Activated CD4-positive, alpha-beta T cell treated with anti-CD3 and anti-CD28 coated beads, Interleukin-2, amount 10 ng/mL, durations not matched to agents 7 days and 5 days (primary cell): ENCODE results near the gene ANO7. TPM values are rescaled to one million over a fixed set of nuclear protein-coding genes. Genes with fewer than 3 reads are reported as not detected.
"Not testable (repeated sequence)": the region's sequence is repeated elsewhere in the genome, so short reads cannot be mapped to it uniquely, and the experiment has no call there.

Experiments
- CTCF ChIA-PET: fragments of 350-600 bp; sonication (Branson Sonifier 250); formaldehyde crosslinking; loops from one replicate; lab custom pipeline; 2021; ENCODE audit warnings: antibody characterized with exemption; lab: Charles Lee
- POLR2A ChIA-PET: fragments of 350-600 bp; sonication (Branson Sonifier 250); formaldehyde crosslinking; loops from one replicate; lab custom pipeline; 2021; ENCODE audit warnings: antibody characterized with exemption; lab: Charles Lee
- DNase-seq: peaks from one replicate; pipeline ENCODE4 v3.0.0-alpha.2; 2020
- H3K27ac Mint-ChIP-seq: one replicate; pipeline ENCODE4 v1.8.0; 2021; ENCODE audit warnings: mild to moderate bottlenecking, moderate library complexity, mixed read lengths
- H3K27me3 Mint-ChIP-seq: one replicate; pipeline ENCODE4 v1.8.0; 2021; ENCODE audit warnings: mixed read lengths
- H3K36me3 Mint-ChIP-seq: one replicate; pipeline ENCODE4 v1.8.0; 2021; ENCODE audit warnings: low read depth, mixed read lengths
- H3K4me1 Mint-ChIP-seq: one replicate; pipeline ENCODE4 v1.8.0; 2021; ENCODE audit warnings: mixed read lengths
- H3K4me3 Mint-ChIP-seq: one replicate; pipeline ENCODE4 v1.8.0; 2021; ENCODE audit warnings: mild to moderate bottlenecking, moderate library complexity, mixed read lengths
- H3K9me3 Mint-ChIP-seq: one replicate; pipeline ENCODE4 v1.8.0; 2021; ENCODE audit warnings: mixed read lengths
- total RNA-seq, 2 experiments: library from RNA; stranded (reverse); gene quantifications; one replicate each; pipeline ENCODE4 v1.2.3, GENCODE V29; 2021

Gene ANO7
- total RNA-seq, 2 experiments from 2014 or later: 0.12 TPM

DNA sequence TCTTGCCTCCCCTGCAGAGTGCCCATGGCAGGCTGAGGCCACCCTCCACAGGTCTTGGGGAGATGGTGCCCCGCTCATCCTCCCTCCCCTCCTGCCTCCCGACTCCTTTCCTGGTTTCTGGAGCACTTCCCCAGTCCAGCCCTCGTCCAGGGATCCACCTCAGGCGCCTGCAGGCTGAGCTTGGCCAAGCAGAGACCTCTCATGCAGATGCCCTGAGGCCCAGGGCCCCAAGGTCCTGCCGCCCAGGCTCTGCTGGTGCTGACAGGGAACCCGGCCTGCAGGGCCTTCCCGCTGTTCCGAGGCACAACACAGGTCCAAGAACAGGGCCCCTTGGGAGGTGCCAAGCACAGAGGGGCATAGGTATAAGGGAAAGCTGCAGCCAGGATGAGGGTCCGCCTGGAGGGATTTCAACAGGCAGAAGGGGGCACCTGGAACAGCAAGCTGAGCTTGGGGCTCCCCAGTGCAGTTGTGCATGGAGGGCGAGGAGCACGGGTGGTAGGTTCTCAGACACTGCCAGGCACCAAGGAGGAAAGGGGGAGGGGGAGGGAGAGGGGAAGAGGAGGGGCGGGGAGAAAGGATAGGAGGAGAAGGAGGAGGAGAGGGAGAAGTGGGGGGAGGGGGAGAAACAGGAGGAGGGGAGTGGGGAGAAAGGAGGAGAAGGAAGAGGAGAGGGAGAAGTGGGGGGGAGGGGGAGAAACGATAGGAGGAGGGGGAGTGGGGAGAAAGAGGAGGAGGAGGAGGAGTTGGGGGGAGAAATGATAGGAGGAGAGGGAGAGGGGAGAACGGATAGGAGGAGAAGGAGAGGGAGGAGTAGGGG is 1.2 kb upstream of the ANO7 start:
- no peaks in the 10 kb centered on the region for H3K27me3 Mint-ChIP-seq
- H3K9me3 Mint-ChIP-seq: no peaks in the 10 kb centered on the region
- no peak for DNase-seq
- ChIA-PET CTCF (interaction anchor here (0.6 kb wide), 1 partner anchor 50 kb away, joined by 3 read pairs; no protein-coding TSS in a partner anchor), POLR2A (no interaction called here)
- no peaks in the 10 kb centered on the region for H3K36me3 Mint-ChIP-seq
- no peaks in the 10 kb centered on the region for H3K4me1 Mint-ChIP-seq
- H3K27ac Mint-ChIP-seq: no peak overlapping the region
- H3K4me3 Mint-ChIP-seq: no peak overlapping the region

DNA sequence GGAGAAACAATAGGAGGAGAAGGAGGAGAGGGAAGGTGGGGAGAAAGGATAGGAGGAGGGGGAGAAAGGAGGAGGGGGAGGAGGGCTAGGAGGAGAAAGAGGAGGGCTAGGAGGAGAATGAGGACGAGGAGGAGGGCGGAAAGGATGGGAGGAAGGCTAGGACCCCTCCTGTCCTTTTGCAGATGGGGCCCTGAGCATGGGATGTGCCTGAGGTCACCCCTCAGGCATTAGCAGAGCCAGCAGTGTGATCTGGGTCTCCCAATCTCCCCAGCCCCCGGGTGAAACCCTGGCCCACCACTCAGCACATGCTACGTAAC is 601 bp upstream of the ANO7 start:
- H3K27me3 Mint-ChIP-seq: no peaks in the 10 kb centered on the region
- no peaks in the 10 kb centered on the region for H3K36me3 Mint-ChIP-seq
- no peaks in the 10 kb centered on the region for H3K4me1 Mint-ChIP-seq
- no peak for DNase-seq
- H3K27ac Mint-ChIP-seq: no peak overlapping the region
- ChIA-PET CTCF (interaction anchor here (0.6 to 1.0 kb wide), 2 partner anchors 19 to 49 kb away, joined by 3 read pairs; no protein-coding TSS in a partner anchor), POLR2A (no interaction called here)
- no peak overlapping the region for H3K4me3 Mint-ChIP-seq
- H3K9me3 Mint-ChIP-seq: no peaks in the 10 kb centered on the region

DNA sequence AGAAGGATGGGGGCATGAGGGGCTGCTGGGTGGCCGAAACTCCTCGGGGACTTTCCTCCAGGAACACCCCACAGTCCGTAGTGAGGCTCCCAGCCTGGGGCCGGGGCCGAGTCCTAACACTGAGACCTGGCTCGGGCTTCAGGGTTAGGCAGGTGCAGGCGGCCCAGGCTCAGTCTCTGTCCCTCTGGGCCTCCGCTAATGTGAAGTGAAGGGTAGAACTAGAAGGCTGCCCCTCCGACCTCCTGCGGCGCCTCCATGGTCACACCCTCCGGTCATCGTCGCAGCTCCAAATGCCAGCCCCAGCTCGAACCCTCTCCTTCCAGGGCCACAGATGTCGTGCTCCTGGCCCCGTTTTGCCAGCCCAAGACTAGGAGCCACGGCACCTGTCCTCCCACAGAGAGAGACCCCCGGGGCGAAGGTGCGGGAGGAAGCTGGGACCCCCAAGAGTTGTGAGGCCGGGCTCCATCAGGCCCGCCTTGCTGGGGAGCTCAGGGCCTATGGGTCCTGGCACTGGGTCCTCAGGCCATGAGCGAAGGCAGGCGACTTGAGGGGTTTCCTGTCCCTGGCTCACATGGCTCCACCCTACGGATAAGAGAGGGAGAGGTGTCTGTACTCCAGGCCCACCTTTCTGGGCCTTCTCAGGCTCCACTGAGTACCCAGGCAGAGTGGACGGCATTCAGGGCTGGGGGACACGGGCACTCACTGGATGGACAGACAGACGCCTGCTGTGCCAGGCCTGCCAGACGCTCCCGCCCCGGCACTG is 797 bp downstream of the ANO7 start:
- H3K4me3 Mint-ChIP-seq: no peak overlapping the region
- no peak for DNase-seq
- no peaks in the 10 kb centered on the region for H3K4me1 Mint-ChIP-seq
- ChIA-PET CTCF (interaction anchor here (0.7 to 1.4 kb wide), 3 partner anchors 9 to 44 kb away, joined by 3 to 4 read pairs (median 3); no protein-coding TSS in a partner anchor), POLR2A (interaction anchor here (0.6 kb wide), 1 partner anchor 40 kb away, joined by 3 read pairs; no protein-coding TSS in a partner anchor)
- no peaks in the 10 kb centered on the region for H3K27me3 Mint-ChIP-seq
- no peak overlapping the region for H3K27ac Mint-ChIP-seq
- H3K9me3 Mint-ChIP-seq: no peaks in the 10 kb centered on the region
- H3K36me3 Mint-ChIP-seq: no peaks in the 10 kb centered on the region

DNA sequence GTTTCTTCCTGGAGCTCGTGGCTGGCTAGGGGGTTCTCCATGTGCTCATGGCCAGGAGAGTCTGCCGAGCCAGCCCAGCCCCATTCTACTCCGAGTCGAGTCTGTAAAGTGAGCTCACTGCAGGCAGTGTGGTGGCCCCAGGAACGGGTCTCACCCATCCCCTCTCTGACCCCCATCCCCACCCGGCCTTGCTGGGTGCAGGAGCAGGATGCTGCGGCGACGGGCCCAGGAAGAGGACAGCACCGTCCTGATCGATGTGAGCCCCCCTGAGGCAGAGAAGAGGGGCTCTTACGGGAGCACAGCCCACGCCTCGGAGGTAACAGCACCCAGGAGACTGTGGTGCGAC is 1.4 kb downstream of the ANO7 start:
- DNase-seq: no peak
- H3K27ac Mint-ChIP-seq: no peak overlapping the region
- no peaks in the 10 kb centered on the region for H3K27me3 Mint-ChIP-seq
- H3K4me1 Mint-ChIP-seq: no peaks in the 10 kb centered on the region
- H3K4me3 Mint-ChIP-seq: no peak overlapping the region
- no peaks in the 10 kb centered on the region for H3K9me3 Mint-ChIP-seq
- POLR2A ChIA-PET: interaction anchor here (0.6 kb wide), 1 partner anchor 39 kb away, joined by 3 read pairs; no protein-coding TSS in a partner anchor
- H3K36me3 Mint-ChIP-seq: no peaks in the 10 kb centered on the region
- CTCF ChIA-PET: interaction anchor here (0.7 to 1.4 kb wide), 2 partner anchors 10 to 44 kb away, joined by 3 to 4 read pairs; no protein-coding TSS in a partner anchor

DNA sequence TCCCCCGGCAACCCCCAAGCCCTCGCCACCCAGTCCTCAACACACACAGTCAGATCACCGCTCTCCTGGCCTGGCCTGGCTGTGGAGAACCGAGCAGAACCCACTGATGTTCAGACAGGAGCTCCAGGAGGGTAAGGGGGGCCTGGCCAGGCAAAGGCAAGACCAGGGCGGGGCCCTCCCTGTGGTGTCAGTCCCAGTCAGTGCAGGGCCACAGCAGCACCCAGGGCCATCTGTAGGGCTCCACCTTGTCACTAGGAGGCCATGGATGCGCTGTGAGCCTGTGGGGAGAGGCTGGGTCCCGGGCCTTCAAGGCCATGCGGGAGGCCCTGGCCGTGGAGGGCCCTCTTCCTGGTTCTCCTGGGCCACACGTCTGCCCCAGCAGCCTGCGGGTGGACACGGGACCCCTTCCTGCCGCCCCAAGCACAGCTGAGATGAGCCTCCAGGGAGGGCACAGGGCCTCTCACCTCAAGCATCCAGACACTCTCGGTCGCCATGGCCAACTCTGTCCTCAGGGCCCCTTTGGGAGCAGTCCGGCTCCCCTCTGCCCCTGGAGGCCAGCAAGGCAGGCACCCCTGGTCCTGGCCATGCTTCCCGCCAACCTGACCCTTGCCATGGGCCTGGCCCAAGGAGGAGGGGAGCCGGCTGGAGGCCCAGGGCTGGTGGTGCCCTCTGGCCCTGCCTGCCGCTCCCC is 2.0 kb downstream of the ANO7 start:
- Mint-ChIP-seq H3K36me3 (no peaks in the 10 kb centered on the region), H3K4me1 (no peaks in the 10 kb centered on the region), H3K4me3 (no peak overlapping the region), H3K27ac (no peak overlapping the region), H3K9me3 (no peaks in the 10 kb centered on the region), H3K27me3 (no peaks in the 10 kb centered on the region)
- ChIA-PET POLR2A (no interaction called here), CTCF (no interaction called here)
- DNase-seq: no peak

DNA sequence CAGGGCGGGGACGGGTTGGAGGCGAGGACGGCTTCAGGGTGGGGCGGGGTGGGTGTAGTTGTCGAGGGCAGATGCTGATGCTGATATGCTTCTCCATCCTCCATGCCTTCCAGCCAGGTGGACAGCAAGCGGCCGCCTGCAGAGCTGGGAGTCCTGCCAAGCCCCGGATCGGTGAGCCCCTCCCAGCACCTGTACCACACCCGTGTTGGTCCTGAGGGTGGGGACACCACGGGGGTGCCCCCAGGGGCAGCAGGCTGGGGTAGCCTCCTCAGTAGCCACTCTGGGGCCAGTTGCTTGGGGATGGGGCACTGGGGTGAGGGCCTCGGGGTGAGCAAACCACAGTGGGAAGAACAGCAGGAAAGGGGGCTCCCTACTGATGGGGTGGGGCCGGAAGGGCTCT is 2.6 kb downstream of the ANO7 start:
- Mint-ChIP-seq H3K36me3 (no peaks in the 10 kb centered on the region), H3K9me3 (no peaks in the 10 kb centered on the region), H3K27ac (no peak overlapping the region), H3K4me1 (no peaks in the 10 kb centered on the region), H3K4me3 (no peak overlapping the region), H3K27me3 (no peaks in the 10 kb centered on the region)
- ChIA-PET CTCF (interaction anchor here (0.5 kb wide), 1 partner anchor 1343 kb away, joined by 4 read pairs; no protein-coding TSS in a partner anchor), POLR2A (no interaction called here)
- no peak for DNase-seq

DNA sequence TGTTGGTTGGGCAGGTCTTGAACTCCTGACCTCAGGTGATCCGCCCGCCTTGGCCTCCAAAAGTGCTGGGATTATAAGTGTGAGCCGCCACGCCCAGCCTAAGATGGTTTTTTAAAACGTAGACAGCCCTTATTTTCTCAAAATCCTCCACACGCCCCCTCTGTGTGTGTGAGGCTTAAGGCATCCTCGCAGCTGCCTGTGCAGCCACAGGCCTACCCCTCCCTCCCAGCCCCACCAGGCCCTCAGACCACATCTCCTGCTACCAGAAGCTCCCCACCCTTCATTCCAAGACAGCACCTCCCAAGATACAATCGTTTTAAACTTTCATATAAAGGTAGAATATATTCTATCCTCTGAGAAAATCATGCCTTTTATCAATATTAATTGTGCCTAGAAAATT is 4.8 kb downstream of the ANO7 start:
- POLR2A ChIA-PET: no interaction called here
- H3K36me3 Mint-ChIP-seq: no peaks in the 10 kb centered on the region
- no peaks in the 10 kb centered on the region for H3K27me3 Mint-ChIP-seq
- no peak overlapping the region for H3K27ac Mint-ChIP-seq
- H3K4me1 Mint-ChIP-seq: no peaks in the 10 kb centered on the region
- CTCF ChIA-PET: no interaction called here
- no peaks in the 10 kb centered on the region for H3K9me3 Mint-ChIP-seq
- no peak overlapping the region for H3K4me3 Mint-ChIP-seq
- DNase-seq: no peak

DNA sequence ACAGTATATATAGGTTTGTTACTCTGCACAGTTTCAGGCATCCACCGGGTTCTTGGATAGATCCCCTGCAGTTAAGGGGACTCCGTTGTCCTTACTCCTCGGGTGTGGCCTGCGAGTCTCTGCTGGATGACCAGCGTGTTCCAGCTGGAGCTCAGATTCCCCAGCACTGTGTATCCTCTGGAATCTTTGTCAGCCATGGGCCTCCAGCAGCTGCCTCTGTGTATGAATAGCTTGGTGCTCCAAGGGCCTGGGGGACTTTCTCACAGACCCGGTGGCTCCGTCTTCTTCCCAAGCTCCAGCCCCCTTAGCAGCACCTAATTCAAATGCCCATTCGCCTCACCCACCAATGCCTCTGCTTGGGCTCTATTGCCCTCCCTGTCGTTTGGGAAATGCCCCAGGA is 6.3 kb downstream of the ANO7 start:
- Mint-ChIP-seq H3K27me3 (no peaks in the 10 kb centered on the region), H3K9me3 (no peaks in the 10 kb centered on the region), H3K36me3 (no peaks in the 10 kb centered on the region), H3K4me1 (no peaks in the 10 kb centered on the region), H3K4me3 (no peak overlapping the region), H3K27ac (no peak overlapping the region)
- ChIA-PET POLR2A (no interaction called here), CTCF (no interaction called here)
- DNase-seq: no peak

DNA sequence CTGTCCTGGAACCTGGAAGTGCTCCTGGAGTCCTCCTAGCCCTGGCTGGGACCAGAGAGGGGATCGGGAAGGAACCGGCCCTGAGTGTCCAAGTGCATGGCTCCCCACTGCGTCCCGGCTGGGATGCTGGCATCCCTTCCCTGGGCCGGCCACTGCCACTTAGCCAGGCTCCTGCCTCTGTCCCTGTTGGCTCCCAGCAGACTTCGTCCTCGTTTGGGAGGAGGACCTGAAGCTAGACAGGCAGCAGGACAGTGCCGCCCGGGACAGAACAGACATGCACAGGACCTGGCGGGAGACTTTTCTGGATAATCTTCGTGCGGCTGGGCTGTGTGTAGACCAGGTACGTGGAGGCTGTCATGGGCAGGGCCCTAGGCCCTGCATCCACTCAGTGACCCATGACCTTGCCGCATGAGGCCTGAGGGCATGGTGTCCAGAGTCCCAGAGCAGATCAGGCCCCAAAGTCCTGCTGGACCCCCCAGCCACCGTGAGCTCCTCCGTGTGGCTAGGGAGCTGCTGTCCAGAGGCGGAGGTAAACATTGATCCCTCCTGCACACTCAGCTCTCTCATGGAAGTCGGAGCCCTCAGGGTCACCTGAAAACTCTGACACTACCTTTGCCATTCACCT is 7.1 kb downstream of the ANO7 start:
- POLR2A ChIA-PET: no interaction called here
- H3K4me1 Mint-ChIP-seq: no peaks in the 10 kb centered on the region
- H3K27ac Mint-ChIP-seq: no peak overlapping the region
- H3K4me3 Mint-ChIP-seq: no peak overlapping the region
- H3K27me3 Mint-ChIP-seq: no peaks in the 10 kb centered on the region
- no peaks in the 10 kb centered on the region for H3K9me3 Mint-ChIP-seq
- CTCF ChIA-PET: no interaction called here
- DNase-seq: no peak
- no peaks in the 10 kb centered on the region for H3K36me3 Mint-ChIP-seq

DNA sequence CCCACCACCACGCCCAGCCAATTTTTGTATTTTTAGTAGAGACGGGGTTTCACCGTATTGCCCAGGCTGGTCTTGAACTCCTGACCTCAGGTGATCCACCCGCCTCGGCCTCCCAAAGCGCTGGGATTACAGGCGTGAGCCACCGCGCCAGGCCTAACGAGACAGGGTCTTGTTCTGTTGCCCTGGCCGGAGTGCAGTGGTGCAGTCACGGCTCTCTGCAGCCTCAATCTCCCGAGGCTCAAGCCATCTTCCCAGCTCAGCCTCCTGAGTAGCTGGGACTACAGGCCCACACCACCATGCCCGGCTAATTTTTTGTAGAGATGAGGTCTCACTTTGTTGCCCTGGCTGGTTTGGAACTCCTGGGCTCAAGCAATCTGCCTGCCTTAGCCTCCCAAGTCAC is 8.8 kb downstream of the ANO7 start:
- H3K9me3 Mint-ChIP-seq, H3K4me3 Mint-ChIP-seq, H3K4me1 Mint-ChIP-seq, H3K27me3 Mint-ChIP-seq, POLR2A ChIA-PET, H3K27ac Mint-ChIP-seq, H3K36me3 Mint-ChIP-seq, DNase-seq: not testable (repeated sequence)
- CTCF ChIA-PET: interaction anchor here (0.7 kb wide), 1 partner anchor 262 kb away, joined by 3 read pairs; no protein-coding TSS in a partner anchor

DNA sequence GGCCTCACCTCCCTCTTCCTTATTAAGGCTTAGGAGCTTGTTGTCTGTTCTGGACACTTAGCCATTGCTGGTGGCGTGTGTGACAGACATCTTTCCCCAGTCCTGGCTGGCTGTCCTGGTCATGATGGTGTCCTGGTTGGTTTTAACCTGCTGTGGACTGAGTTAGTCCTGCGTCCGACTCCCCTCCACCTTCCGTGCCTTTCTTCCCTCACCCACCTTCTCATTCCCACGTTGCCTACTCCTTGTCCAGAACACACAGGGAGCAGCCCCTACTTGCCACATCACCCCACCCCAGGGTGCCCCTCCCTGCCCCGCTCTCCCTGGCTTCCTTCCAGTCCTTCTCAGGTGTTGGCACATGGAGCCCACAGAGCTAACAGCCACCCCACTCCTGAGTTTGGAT is 9.5 kb downstream of the ANO7 start:
- POLR2A ChIA-PET: no interaction called here
- Mint-ChIP-seq H3K9me3 (no peaks in the 10 kb centered on the region), H3K4me3 (no peak overlapping the region), H3K27me3 (no peaks in the 10 kb centered on the region), H3K27ac (no peak overlapping the region), H3K4me1 (no peaks in the 10 kb centered on the region), H3K36me3 (no peaks in the 10 kb centered on the region)
- CTCF ChIA-PET: interaction anchor here (0.7 kb wide), 1 partner anchor 263 kb away, joined by 3 read pairs; no protein-coding TSS in a partner anchor
- DNase-seq: no peak

DNA sequence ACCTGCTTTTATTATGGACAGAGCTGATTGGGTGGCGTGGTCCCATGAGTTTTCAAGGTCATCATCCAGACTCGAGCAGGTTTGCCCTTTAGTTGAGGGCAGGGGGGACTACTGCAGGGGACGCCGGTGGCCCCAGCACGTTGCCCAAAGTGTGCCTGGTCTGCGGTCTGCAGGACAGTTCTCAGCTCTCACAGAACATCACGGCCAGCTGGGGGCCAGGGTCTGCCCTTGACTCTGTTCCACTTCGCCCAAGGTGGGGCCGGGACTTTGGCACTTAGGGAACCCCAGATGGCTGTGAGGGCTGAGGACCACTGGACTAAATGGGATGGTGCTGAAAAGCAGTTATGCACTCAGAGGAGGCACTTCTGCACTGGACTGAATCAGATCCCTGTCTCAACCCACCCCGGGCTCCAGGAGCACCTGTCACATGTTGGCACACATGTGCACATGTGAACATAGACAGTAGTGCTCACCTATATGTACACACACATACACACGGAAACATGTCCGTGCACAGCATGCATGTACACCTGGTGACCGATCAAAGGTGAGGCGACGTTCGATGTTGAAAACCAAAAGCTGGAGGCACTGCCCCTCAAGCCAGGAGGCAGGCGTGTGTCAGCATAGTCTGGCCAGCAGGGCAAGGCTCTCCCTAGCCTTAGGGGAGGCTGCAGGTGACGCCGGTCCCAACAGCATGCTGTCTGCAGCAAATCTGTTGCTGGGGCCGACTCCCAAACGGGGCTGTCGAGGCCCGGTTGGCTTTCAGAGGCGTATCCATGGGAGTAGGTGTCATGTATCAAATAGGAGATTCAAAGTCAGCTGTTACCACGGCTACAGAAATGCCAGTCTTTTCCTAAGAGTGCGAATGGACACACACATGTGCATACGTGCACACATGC is 10.2 kb downstream of the ANO7 start:
- Mint-ChIP-seq H3K27me3 (no peaks in the 10 kb centered on the region), H3K4me3 (no peak overlapping the region), H3K36me3 (no peaks in the 10 kb centered on the region), H3K27ac (no peak overlapping the region), H3K4me1 (no peaks in the 10 kb centered on the region), H3K9me3 (no peaks in the 10 kb centered on the region)
- ChIA-PET CTCF (no interaction called here), POLR2A (no interaction called here)
- DNase-seq: no peak
